PC-9 (cell line): Measurements from ENCODE around the gene LAMC2.

Source experiments
- CTCF ChIP-seq: fragments of 200-600 bp; sonication (generic); conservative IDR thresholded peaks from 2 replicates; pipeline ENCODE4 v1.6.1; 2017; ENCODE audit warnings: mixed run types, antibody characterized with exemption, mild to moderate bottlenecking, moderate library complexity
- EZH2 ChIP-seq: fragments of 200-600 bp; sonication (generic); IDR thresholded peaks from 2 replicates; pipeline ENCODE4 v1.8.0; 2017; ENCODE audit warnings: antibody characterized with exemption, low read depth

GRCh38 chr1:183180218-183180617 lies 5.8 kb upstream of the LAMC2 start:
- TF ChIP-seq EZH2, result no peak
- TF ChIP-seq CTCF, result no peak
